OCI-M2 (cell line): Measurements from ENCODE around the gene AKR1C2.
"Not testable (repeated sequence)": the region's sequence is repeated elsewhere in the genome, so short reads cannot be mapped to it uniquely, and the experiment has no call there.

Source experiments
- DNase-seq: peaks from one replicate; lab custom pipeline; 2025; ENCODE audit not compliant: unreplicated experiment; lab: John Stamatoyannopoulos, UW

The AKR1C2 gene

GRCh38 chr10:5003127-5004029 lies at the start of gene AKR1C2:
Gene AKR1C2, minus strand, starts transcription at chr10:5003857. Its CDS starts 22 bp downstream, at chr10:5003835.
- DNase-seq, result not testable (repeated sequence)

- not testable (repeated sequence) for DNase-seq
Observed at GRCh38 chr10:5052951-5053500, 49.4 kb upstream of the AKR1C2 start.

GRCh38 chr10:5047912-5048628 lies 44.4 kb upstream of the AKR1C2 start:
- no peak for DNase-seq

GRCh38 chr10:5047055-5047454 lies 43.4 kb upstream of the AKR1C2 start:
- DNase-seq, result not testable (repeated sequence)

GRCh38 chr10:5046410-5046809 lies 42.8 kb upstream of the AKR1C2 start:
- no peak for DNase-seq

GRCh38 chr10:5045095-5045494 lies 41.4 kb upstream of the AKR1C2 start:
- DNase-seq, result no peak

GRCh38 chr10:5043716-5044115 lies 40.1 kb upstream of the AKR1C2 start:
- DNase-seq, result no peak

GRCh38 chr10:5042922-5043321 lies 39.3 kb upstream of the AKR1C2 start:
- DNase-seq, result no peak

- no peak for DNase-seq
Observed at GRCh38 chr10:5041471-5042023, 37.9 kb upstream of the AKR1C2 start.

- no peak for DNase-seq
Observed at GRCh38 chr10:5040781-5041470, 37.3 kb upstream of the AKR1C2 start.

GRCh38 chr10:5040010-5040673 lies 36.5 kb upstream of the AKR1C2 start:
- DNase-seq, result no peak

GRCh38 chr10:5038733-5039132 lies 35.1 kb upstream of the AKR1C2 start:
- no peak for DNase-seq

GRCh38 chr10:5038101-5038500 lies 34.4 kb upstream of the AKR1C2 start:
- DNase-seq, result no peak

GRCh38 chr10:5036511-5036910 lies 32.9 kb upstream of the AKR1C2 start:
- DNase-seq, result no peak

- no peak for DNase-seq
Observed at GRCh38 chr10:5035356-5035755, 31.7 kb upstream of the AKR1C2 start.

GRCh38 chr10:5034588-5034987 lies 30.9 kb upstream of the AKR1C2 start:
- DNase-seq, result no peak

- DNase-seq, result no peak
Observed at GRCh38 chr10:5033061-5033778, 29.6 kb upstream of the AKR1C2 start.

- DNase-seq, result not testable (repeated sequence)
Observed at GRCh38 chr10:5032444-5032843, 28.8 kb upstream of the AKR1C2 start.

GRCh38 chr10:5031588-5031987 lies 27.9 kb upstream of the AKR1C2 start:
- DNase-seq, result not testable (repeated sequence)

GRCh38 chr10:5030989-5031388 lies 27.3 kb upstream of the AKR1C2 start:
- no peak for DNase-seq
